Neural progenitor cell (in vitro differentiated cells): ENCODE results near the gene TRIM3.

Source experiments
- EZH2 ChIP-seq: fragments of 200-600 bp; sonication (generic); IDR thresholded peaks from 2 replicates; pipeline ENCODE4 v1.6.1; 2017; ENCODE audit warnings: antibody characterized with exemption, mild to moderate bottlenecking, moderate library complexity
- EZH2phosphoT487 ChIP-seq: fragments of 200-600 bp; sonication (generic); IDR thresholded peaks from 2 replicates; pipeline ENCODE4 v1.6.1; 2017; ENCODE audit warnings: antibody characterized with exemption
- TF ChIP-seq, protein P1 (sequence below): fragments of 200-600 bp; sonication (generic); IDR thresholded peaks from 2 replicates; pipeline ENCODE4 v1.5.1; 2017; ENCODE audit warnings: antibody characterized with exemption, mild to moderate bottlenecking

DNA sequence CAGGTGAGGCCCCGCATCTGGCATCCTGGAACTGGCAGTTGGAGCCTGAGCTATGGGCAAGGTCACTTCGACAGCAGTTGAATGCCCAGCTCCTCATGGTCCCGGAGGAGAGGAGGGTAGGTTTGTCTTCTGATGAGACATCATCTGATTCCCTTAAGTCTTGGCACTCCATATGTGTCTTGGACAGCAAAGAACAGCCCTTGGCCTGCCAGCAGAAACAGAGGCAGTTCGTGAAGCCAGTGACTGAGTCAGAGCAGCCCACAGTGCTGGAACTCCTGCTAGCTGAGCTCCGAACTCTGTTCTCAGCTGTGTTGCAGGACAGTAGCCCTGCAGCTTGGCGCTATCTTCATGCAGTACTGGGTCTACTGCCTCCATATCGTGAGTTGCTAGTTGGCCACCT lies 24.4 kb upstream of the TRIM3 start:
- TF ChIP-seq, protein P1, sequence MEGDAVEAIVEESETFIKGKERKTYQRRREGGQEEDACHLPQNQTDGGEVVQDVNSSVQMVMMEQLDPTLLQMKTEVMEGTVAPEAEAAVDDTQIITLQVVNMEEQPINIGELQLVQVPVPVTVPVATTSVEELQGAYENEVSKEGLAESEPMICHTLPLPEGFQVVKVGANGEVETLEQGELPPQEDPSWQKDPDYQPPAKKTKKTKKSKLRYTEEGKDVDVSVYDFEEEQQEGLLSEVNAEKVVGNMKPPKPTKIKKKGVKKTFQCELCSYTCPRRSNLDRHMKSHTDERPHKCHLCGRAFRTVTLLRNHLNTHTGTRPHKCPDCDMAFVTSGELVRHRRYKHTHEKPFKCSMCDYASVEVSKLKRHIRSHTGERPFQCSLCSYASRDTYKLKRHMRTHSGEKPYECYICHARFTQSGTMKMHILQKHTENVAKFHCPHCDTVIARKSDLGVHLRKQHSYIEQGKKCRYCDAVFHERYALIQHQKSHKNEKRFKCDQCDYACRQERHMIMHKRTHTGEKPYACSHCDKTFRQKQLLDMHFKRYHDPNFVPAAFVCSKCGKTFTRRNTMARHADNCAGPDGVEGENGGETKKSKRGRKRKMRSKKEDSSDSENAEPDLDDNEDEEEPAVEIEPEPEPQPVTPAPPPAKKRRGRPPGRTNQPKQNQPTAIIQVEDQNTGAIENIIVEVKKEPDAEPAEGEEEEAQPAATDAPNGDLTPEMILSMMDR, result no peak
- no peak for TF ChIP-seq EZH2
- no peak for TF ChIP-seq EZH2phosphoT487
